ENCODE results near the gene RBMS2. TPM values are rescaled to one million over a fixed set of nuclear protein-coding genes. Genes with fewer than 3 reads are reported as not detected.
"Not testable (repeated sequence)": the region's sequence is repeated elsewhere in the genome, so short reads cannot be mapped to it uniquely, and the experiment has no call there.

The RBMS2 gene
- total and polyA plus RNA-seq, 2 experiments from 2014 or later = 15.2 to 18.8 TPM

DNA sequence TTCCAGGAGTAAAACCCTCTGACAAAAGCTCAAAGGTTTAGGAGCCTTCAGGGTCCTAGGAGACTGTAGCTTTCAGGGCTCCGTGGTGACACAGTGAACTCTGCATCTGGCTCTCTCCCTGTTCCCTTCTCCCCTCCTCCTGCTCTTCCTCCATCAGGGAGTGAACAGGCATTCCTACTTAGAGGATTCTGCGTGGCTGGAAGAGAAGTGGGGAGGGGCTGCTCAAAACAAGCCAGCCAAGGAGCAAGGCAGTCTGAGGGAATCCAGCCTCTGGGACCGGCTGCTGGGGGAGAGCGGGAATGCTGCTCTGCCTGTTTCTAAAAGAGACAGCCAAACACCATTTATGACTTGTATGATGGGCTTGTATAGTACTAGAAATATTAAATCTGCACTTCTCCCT, 49.5 kb downstream of the RBMS2 start:
- no peak overlapping the region for H3K4me3 ChIP-seq

DNA sequence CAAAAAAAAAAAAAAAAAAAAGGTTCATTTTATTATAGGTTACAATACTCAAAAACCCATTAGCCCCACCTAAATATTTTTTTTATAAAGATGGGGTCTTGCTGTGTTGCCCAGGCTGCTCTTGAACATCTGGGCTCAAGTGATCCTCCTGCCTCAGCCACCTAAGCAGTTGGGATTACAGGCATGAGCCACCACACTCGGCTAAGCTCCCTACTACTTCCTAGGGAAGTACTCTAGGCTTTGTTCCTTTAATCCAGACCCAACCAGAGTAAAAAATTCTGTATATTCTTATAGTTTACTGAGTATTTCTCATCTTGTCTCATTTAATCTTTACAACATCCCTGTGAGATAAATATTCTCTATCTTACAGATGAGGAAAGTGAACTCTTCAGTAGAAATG, 50.7 kb downstream of the RBMS2 start:
- TF ChIP-seq EZH2 (IDR thresholded peaks at IDR 0.05; ENCODE audit: borderline replicate concordance) (no peak), EZH2phosphoT487 (IDR thresholded peaks at IDR 0.05; ENCODE audit: low read depth, severe bottlenecking, unreplicated experiment) (no peak)
- H2AFZ ChIP-seq = no peak overlapping the region
- peaks cover 8% of the 10 kb centered on the region for H3K4me1 ChIP-seq (ENCODE audit: insufficient read depth)
- no peak for DNase-seq (ENCODE audit: low spot score)
- no peaks in the 10 kb centered on the region for H3K36me3 ChIP-seq (replicated peaks; ENCODE audit: insufficient read depth, low read depth)
- no peaks in the 10 kb centered on the region for H3K9me2 ChIP-seq (replicated peaks; ENCODE audit: insufficient read depth)
- no peaks in the 10 kb centered on the region for H3K27me3 ChIP-seq
- no peak overlapping the region for H3K4me2 ChIP-seq
- 76% methylated on average over 1 of the region's 1 CpG for WGBS (ENCODE audit: low lambda C conversion rate, missing lambda C conversion rate)
- no peaks in the 10 kb centered on the region for H3K79me2 ChIP-seq
- H3K27ac ChIP-seq = no peak overlapping the region
- no peak overlapping the region for H3K4me3 ChIP-seq
- no peaks in the 10 kb centered on the region for H4K20me1 ChIP-seq (ENCODE audit: insufficient read depth, poor library complexity, severe bottlenecking)
- no peaks in the 10 kb centered on the region for H3K9me3 ChIP-seq (ENCODE audit: low read depth)

More for the DNA sequence above, 49.5 kb downstream of the RBMS2 start:
- WGBS (ENCODE audit: low lambda C conversion rate, missing lambda C conversion rate) = 37% methylated on average over 4 of the region's 4 CpGs
- no peaks in the 10 kb centered on the region for H4K20me1 ChIP-seq (ENCODE audit: insufficient read depth, poor library complexity, severe bottlenecking)
- no peaks in the 10 kb centered on the region for H3K9me2 ChIP-seq (replicated peaks; ENCODE audit: insufficient read depth)
- TF ChIP-seq CTCF (IDR thresholded peaks at IDR 0.05; ENCODE audit: poor library complexity) = no peak
- no peak for TF ChIP-seq EZH2 (IDR thresholded peaks at IDR 0.05; ENCODE audit: borderline replicate concordance)
- no peak for TF ChIP-seq EZH2phosphoT487 (IDR thresholded peaks at IDR 0.05; ENCODE audit: low read depth, severe bottlenecking, unreplicated experiment)
- H2AFZ ChIP-seq = no peak overlapping the region
- no peaks in the 10 kb centered on the region for H3K79me2 ChIP-seq
- H3K4me1 ChIP-seq (ENCODE audit: insufficient read depth) = peaks cover 15% of the 10 kb centered on the region
- no peaks in the 10 kb centered on the region for H3K36me3 ChIP-seq (replicated peaks; ENCODE audit: insufficient read depth, low read depth)
- H3K27ac ChIP-seq = peak overlapping the region; percentile 62
- no peaks in the 10 kb centered on the region for H3K27me3 ChIP-seq
- H3K9me3 ChIP-seq (ENCODE audit: low read depth) = no peaks in the 10 kb centered on the region
- H3K4me2 ChIP-seq = peak overlapping the region; percentile 11
- peak; percentile 39 for DNase-seq (ENCODE audit: low spot score)

GRCh38 chr12:56574210-56574609, 52.6 kb downstream of the RBMS2 start:
- H3K79me2 ChIP-seq = no peaks in the 10 kb centered on the region
- no peak overlapping the region for H3K4me2 ChIP-seq
- peaks cover 8% of the 10 kb centered on the region for H3K4me1 ChIP-seq (ENCODE audit: insufficient read depth)
- no peaks in the 10 kb centered on the region for H3K27me3 ChIP-seq
- no peak overlapping the region for H2AFZ ChIP-seq
- no peak for DNase-seq (ENCODE audit: low spot score)
- H3K27ac ChIP-seq = no peak overlapping the region
- TF ChIP-seq EZH2phosphoT487 (IDR thresholded peaks at IDR 0.05; ENCODE audit: low read depth, severe bottlenecking, unreplicated experiment) = no peak
- 82% methylated on average over 2 of the region's 2 CpGs for WGBS (ENCODE audit: low lambda C conversion rate, missing lambda C conversion rate)
- H3K9me2 ChIP-seq (replicated peaks; ENCODE audit: insufficient read depth) = no peaks in the 10 kb centered on the region
- H3K36me3 ChIP-seq (replicated peaks; ENCODE audit: insufficient read depth, low read depth) = no peaks in the 10 kb centered on the region
- no peak overlapping the region for H3K4me3 ChIP-seq
- H4K20me1 ChIP-seq (ENCODE audit: insufficient read depth, poor library complexity, severe bottlenecking) = no peaks in the 10 kb centered on the region
- H3K9me3 ChIP-seq (ENCODE audit: low read depth) = no peaks in the 10 kb centered on the region

DNA sequence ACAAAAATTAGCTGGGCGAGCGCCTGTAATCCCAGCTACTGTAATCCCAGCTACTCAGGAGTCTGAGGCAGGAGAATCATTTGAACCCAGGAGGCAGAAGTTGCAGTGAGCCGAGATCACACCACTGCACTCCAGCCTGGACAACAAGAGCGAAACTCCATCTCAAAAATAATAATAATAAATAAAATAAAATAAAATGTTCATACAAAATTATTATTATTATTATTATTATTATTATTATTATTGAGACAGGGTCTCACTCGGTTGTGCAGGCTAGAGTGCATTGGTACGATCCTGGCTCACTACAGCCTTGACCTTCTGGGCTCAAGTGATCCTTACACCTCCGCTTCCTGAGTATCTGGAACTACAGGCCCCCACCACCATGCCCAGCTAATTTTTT, 55.6 kb downstream of the RBMS2 start:
- H2AFZ ChIP-seq; H3K27me3 ChIP-seq; H3K4me3 ChIP-seq; H4K20me1 ChIP-seq (ENCODE audit: insufficient read depth, poor library complexity, severe bottlenecking); H3K79me2 ChIP-seq; H3K4me1 ChIP-seq (ENCODE audit: insufficient read depth); DNase-seq (ENCODE audit: low spot score); H3K36me3 ChIP-seq (replicated peaks; ENCODE audit: insufficient read depth, low read depth); H3K4me2 ChIP-seq; H3K9me2 ChIP-seq (replicated peaks; ENCODE audit: insufficient read depth); H3K9me3 ChIP-seq (ENCODE audit: low read depth); H3K27ac ChIP-seq: not testable (repeated sequence)
- 98% methylated on average over 7 of the region's 7 CpGs for WGBS (ENCODE audit: low lambda C conversion rate, missing lambda C conversion rate)

- DNase-seq (ENCODE audit: low spot score) = no peak
- Histone ChIP-seq H3K27ac (no peak overlapping the region), H3K27me3 (no peaks in the 10 kb centered on the region), H4K20me1 (ENCODE audit: insufficient read depth, poor library complexity, severe bottlenecking) (no peaks in the 10 kb centered on the region), H3K4me3 (no peak overlapping the region), H3K9me2 (replicated peaks; ENCODE audit: insufficient read depth) (no peaks in the 10 kb centered on the region), H3K36me3 (replicated peaks; ENCODE audit: insufficient read depth, low read depth) (no peaks in the 10 kb centered on the region), H3K4me2 (no peak overlapping the region), H3K9me3 (ENCODE audit: low read depth) (no peaks in the 10 kb centered on the region), H2AFZ (no peak overlapping the region), H3K79me2 (no peaks in the 10 kb centered on the region), H3K4me1 (ENCODE audit: insufficient read depth) (no peaks in the 10 kb centered on the region)
- no peak for TF ChIP-seq EZH2phosphoT487 (IDR thresholded peaks at IDR 0.05; ENCODE audit: low read depth, severe bottlenecking, unreplicated experiment)
- no peak for TF ChIP-seq CTCF (IDR thresholded peaks at IDR 0.05; ENCODE audit: poor library complexity)
- TF ChIP-seq EZH2 (IDR thresholded peaks at IDR 0.05; ENCODE audit: borderline replicate concordance) = no peak
- 94% methylated on average over 10 of the region's 10 CpGs for WGBS (ENCODE audit: low lambda C conversion rate, missing lambda C conversion rate)
Observed at GRCh38 chr12:56578983-56579546, 57.4 kb downstream of the RBMS2 start.

Data from hepatocyte (in vitro differentiated cells).